Activated CD8-positive, alpha-beta memory T cell treated with anti-CD3 and anti-CD28 coated beads, Interleukin-2, amount 50 U/mL, for 1 hour (primary cell): ENCODE results near the gene ADAMTS2.

Source experiments
- DNase-seq: peaks from one replicate; pipeline ENCODE4 v3.0.0-alpha.2; 2020; ENCODE audit errors: extremely low read depth

The ADAMTS2 gene

DNA sequence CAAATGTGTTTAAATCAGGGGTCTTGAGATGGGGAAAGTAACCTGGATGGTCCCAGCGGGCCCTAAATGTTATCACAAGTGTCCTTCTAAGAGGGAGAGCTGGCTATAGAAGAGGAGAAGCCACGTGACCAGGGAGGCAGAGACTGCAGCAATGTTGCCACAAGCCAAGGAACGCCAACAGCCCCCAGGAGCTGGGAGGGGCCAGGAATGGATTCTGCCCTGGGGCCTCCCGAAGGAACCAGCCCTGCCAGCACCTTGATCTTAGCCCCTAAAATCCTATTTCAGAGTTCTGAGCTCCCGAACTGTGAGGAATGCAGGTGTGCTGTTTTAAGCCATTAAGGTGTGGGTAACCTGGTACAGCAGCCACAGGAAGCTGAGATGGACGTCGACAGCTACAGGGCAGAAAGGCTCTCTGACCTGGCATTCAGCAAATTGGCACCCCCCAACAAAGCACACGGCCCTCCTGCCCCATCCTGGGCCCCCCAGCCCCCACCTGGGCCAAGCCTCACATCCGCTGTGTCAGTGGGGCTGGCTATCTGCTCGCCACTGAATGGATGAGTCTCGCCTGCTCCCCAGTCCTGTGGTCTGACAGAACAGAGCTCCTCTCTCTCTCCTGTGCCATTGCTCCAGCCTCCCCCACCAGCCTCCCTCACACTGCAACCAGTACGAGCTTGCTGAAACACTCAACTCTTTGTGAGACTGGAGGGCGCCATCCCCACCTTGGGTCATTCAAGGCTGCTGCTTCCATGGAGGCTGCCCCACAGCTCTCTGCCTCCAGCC, 78.8 kb downstream of the ADAMTS2 start:
- DNase-seq, result no peak

DNA sequence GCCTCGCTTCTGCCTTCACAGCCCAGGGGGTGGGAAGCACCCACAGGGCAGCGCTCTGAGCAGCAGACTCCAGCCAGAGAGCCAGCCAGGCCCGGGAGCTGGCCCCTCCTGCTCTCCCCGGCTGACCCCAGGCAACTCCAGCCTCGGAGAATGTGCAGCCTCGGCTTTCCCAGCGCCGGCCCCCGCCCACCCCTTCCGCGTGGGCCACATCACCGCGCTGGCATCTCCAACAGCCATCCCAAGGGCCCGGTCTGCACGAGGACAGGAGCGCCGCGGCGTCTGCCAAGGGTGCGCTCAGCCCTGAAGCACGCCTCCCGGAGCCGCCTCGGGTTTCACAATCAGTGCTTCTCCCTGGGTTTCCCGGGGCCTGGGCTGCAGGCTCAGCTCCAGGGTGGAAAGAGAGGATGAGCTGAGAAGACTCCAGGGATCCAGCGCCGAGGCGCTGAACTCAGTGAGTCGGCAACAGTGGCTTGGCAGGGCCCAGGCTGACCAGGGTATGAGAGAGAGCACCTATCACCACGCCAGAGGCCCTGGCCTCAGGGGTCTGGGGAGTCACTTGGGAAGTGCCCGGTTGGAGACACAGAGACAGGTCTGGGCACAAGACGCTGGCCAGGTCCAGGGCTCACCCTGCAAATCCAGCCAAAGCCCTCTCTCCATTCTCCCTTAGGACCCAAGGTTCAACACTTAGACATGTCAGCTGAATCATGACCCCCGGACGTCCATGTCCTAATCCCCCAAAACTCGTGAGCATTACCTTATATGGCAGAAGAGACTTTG, 79.6 kb downstream of the ADAMTS2 start:
- no peak for DNase-seq

- no peak for DNase-seq
Observed at GRCh38 chr5:179264783-179265513, 80.3 kb downstream of the ADAMTS2 start.

DNA sequence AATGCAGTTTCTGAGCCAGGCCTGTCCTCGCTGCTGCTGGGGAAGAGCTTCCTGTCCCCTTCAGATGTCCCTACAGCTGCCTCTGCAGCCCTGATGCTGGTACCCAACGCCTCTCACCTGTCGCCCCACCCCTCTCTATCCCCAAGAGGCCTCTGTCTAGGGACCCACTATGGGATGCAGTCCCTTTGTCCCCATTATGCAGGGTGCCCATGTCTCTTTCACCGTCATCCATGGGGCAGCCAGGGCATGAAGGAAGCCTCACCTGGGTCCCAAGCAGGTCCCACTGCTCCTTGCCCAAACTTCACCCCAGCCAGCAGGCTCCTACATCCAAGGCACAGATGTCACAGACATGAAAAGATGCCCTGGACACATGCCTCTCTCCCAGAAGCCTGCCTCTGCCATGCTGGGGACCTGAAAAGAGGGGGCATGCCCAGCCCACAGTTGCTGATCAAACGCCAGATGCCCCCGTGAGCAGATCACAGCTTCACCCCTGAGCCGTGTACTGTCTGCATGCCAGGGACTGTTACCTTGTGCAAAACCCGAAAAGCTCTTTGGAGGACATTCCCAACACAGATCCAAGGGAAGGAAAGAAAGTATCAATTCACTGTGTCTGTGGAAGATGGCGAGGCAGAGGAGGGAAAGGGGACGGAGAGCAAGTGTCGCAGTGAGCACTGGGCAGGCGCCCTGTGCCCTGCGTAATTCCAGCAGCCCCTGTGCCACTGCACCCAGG, 81.0 kb downstream of the ADAMTS2 start:
- no peak for DNase-seq

GRCh38 chr5:179263391-179264052, 81.7 kb downstream of the ADAMTS2 start:
- DNase-seq, result no peak

- no peak for DNase-seq
Observed at GRCh38 chr5:179262126-179262920, 82.9 kb downstream of the ADAMTS2 start.

DNA sequence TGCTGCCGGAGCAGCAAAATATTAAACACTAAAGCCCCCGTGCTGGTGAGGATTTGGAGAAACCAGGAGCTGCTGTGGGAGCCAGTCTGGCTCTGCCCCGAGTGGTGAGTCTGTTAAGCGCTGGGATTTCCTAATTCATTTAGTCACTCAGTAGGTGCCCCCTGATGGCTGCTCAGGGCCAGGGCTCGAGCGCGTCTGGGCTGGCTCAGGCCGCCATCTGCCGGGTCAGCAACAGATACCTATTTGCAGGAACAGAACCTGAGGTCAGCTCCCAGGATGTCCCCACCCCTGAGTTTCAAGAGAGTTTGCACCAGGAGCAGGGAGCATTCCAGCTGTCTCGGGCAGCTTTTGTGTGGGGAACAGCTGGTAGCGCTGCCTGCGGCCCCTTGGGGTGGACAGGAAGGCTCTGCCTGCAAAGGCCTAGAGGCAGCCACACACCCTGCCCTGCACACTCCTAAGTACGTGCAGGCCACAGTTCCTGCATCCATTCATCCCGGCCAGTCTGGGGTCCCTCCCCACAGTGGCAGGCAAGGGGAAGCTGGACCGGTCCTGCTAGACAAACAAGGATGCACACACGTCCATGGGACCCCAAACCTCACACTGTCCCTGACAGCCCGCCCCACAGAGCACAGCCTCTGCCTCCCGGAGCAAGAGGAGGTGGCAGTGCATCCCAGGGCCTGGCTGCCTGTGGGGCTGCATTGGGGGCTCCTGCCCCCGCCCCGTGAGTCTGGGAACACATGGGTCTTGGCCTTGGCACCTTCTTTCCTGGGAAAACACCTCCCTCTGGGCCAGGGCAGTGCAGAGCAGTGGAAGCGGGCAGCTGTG, 83.7 kb downstream of the ADAMTS2 start:
- no peak for DNase-seq

- no peak for DNase-seq
Observed at GRCh38 chr5:179260324-179261070, 84.8 kb downstream of the ADAMTS2 start.

DNA sequence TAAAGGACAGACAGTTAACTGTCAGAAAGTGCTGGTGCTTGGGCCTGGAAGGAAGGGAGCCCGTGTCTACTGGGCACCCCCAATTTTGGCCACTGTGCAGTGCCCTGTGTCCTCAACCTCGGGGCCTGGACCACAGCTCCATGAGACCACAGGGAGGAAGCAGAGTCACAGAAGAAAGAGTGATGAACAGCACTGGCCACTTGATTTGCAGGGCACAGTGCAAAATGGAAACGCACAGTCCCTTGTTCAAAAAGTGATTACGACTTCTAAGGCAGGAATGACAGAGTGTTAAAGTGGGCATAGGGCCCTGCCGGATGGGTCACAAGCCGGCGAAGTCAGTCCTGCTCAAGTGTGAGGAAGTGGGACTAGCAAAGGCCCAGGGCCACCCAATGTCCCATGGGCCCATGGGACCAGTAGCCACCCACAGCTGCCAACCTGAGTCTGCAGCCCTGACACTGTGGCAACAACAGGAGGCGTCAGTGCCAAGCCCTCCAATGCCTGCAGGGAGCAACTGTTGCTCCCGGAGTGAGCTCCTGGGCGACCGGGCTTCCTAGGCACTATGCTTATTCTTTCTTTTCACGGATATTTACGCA, 85.4 kb downstream of the ADAMTS2 start:
- no peak for DNase-seq

- DNase-seq, result no peak
Observed at GRCh38 chr5:179258922-179259730, 86.1 kb downstream of the ADAMTS2 start.

GRCh38 chr5:179258001-179258921, 87.0 kb downstream of the ADAMTS2 start:
- no peak for DNase-seq

GRCh38 chr5:179257176-179257682, 88.0 kb downstream of the ADAMTS2 start:
- DNase-seq, result no peak

DNA sequence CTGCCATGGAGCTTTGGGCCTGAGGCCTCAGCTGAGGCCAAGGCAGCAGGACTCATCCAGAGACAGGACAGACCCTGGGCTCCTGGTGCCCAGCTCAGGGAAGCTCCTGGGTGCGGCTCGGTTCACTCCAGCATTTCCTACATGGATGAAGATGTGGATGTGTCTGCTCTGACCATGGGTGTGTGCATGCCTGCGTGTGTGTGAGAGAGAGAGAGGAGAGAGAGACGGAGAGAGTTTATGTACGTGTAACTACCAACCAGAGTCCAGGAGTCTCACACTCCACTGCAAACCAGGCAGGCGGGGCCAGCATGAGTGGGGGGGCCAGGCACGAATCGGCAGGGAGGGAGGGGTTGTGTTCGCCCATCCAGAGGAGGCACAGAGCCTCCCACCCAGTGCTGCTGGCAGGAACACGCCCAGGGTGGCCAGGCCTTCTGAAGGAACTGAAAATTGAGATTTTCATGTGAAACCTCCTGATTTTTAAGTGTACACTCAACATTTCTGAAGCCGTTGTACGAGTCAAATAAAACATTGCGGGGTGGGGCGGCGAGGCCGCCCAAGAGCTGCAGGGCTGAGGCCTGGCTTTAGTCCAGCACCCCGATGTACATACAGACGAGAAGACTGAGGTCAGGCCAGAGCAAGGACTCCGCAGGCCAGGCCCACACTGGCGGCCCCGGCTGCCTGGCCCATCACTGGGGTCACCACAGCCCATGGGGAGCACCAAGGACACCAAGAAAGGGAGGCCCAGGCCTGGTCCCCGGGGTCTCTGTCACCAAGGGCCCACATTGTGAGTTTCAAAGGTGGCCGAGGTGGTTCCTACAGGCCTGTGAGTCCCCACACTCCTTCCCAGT, 88.7 kb downstream of the ADAMTS2 start:
- no peak for DNase-seq

- no peak for DNase-seq
Observed at GRCh38 chr5:179255527-179256327, 89.5 kb downstream of the ADAMTS2 start.
